HUES64 (cell line): ENCODE data around the gene SLC5A2.
"Not testable (repeated sequence)": the region's sequence is repeated elsewhere in the genome, so short reads cannot be mapped to it uniquely, and the experiment has no call there.

Source experiments
- H3K27ac ChIP-seq: 2 replicates; pipeline ENCODE4 v1.7.0; 2013; ENCODE audit warnings: low read depth, low read length, inconsistent platforms
- H3K27me3 ChIP-seq: 2 replicates; pipeline ENCODE4 v1.6.1; 2013; ENCODE audit warnings: mild to moderate bottlenecking, low read length; ENCODE audit not compliant: insufficient read depth
- H3K36me3 ChIP-seq: 2 replicates; pipeline ENCODE4 v1.6.1; 2013; ENCODE audit warnings: mild to moderate bottlenecking, low read length; ENCODE audit not compliant: insufficient read depth
- H3K4me1 ChIP-seq: 2 replicates; pipeline ENCODE4 v1.6.1; 2013; ENCODE audit warnings: mild to moderate bottlenecking, low read length, moderate library complexity; ENCODE audit not compliant: insufficient read depth
- H3K4me3 ChIP-seq: 2 replicates; pipeline ENCODE4 v1.5.1; 2013; ENCODE audit warnings: mild to moderate bottlenecking, low read length, moderate library complexity
- H3K9ac ChIP-seq: 2 replicates; pipeline ENCODE4 v1.6.1; 2013; ENCODE audit warnings: mild to moderate bottlenecking, low read depth, low read length
- H3K9me3 ChIP-seq: 2 replicates; pipeline ENCODE4 v1.6.1; 2013; ENCODE audit warnings: low read depth, low read length; ENCODE audit not compliant: insufficient read depth
- WGBS: fragments of 150-250, 120-280 bp; methylation state at CpG from one replicate; pipeline ENCODE4 v1.1.7; 2013; ENCODE audit warnings: missing lambda C conversion rate; 5-methylcytosine and 5-hydroxymethylcytosine counted together

Gene SLC5A2

GRCh38 chr16:31535737-31536136, 52.8 kb downstream of the SLC5A2 start:
- H3K9me3 ChIP-seq, result 0 out of 2 replicates have a peak, but pooled peaks cover 8% of the 10 kb centered on the region
- H3K4me3 ChIP-seq, result no peak overlapping the region
- H3K4me1 ChIP-seq, result peaks cover 10% of the 10 kb centered on the region; the same call in 1 of the 2 replicates
- 85% methylated on average over 9 of the region's 9 CpGs for WGBS
- no peak overlapping the region for H3K27ac ChIP-seq
- no peaks in the 10 kb centered on the region for H3K36me3 ChIP-seq
- H3K9ac ChIP-seq, result no peak overlapping the region
- H3K27me3 ChIP-seq, result peaks cover 34% of the 10 kb centered on the region

- Histone ChIP-seq H3K9ac (peak overlapping the region; percentile 14; the same call in 1 of the 2 replicates), H3K36me3 (no peaks in the 10 kb centered on the region), H3K4me1 (peaks cover 10% of the 10 kb centered on the region; the same call in 1 of the 2 replicates), H3K27me3 (peaks cover 29% of the 10 kb centered on the region), H3K4me3 (peak overlapping the region; percentile 57), H3K27ac (no peak overlapping the region), H3K9me3 (0 out of 2 replicates have a peak, but pooled peaks cover 8% of the 10 kb centered on the region)
- 78% methylated on average over 21 of the region's 21 CpGs for WGBS
Measured at GRCh38 chr16:31536804-31537361, 54.0 kb downstream of the SLC5A2 start.

GRCh38 chr16:31537362-31538242, 54.7 kb downstream of the SLC5A2 start:
- WGBS, result 6% methylated on average over 55 of the region's 57 CpGs
- peaks cover 29% of the 10 kb centered on the region for H3K27me3 ChIP-seq
- H3K27ac ChIP-seq, result no peak overlapping the region
- H3K4me1 ChIP-seq, result peaks cover 10% of the 10 kb centered on the region; the same call in 1 of the 2 replicates
- H3K9ac ChIP-seq, result peak overlapping the region; percentile 14; the same call in 1 of the 2 replicates
- H3K9me3 ChIP-seq, result 0 out of 2 replicates have a peak, but pooled peaks cover 8% of the 10 kb centered on the region
- no peaks in the 10 kb centered on the region for H3K36me3 ChIP-seq
- peak overlapping the region; percentile 57 for H3K4me3 ChIP-seq

GRCh38 chr16:31538243-31538598, 55.3 kb downstream of the SLC5A2 start:
- WGBS, result over 99% methylated on average over 5 of the region's 7 CpGs
- H3K4me1 ChIP-seq, result not testable (repeated sequence)
- H3K9me3 ChIP-seq, result 0 out of 2 replicates have a peak, but pooled peaks cover 12% of the 10 kb centered on the region

GRCh38 chr16:31539762-31540161, 56.8 kb downstream of the SLC5A2 start:
- 88% methylated on average over 1 of the region's 4 CpGs for WGBS
- H3K4me3 ChIP-seq, H3K4me1 ChIP-seq, H3K36me3 ChIP-seq, H3K27ac ChIP-seq, H3K9ac ChIP-seq: not testable (repeated sequence)
- Histone ChIP-seq H3K27me3 (peaks cover 29% of the 10 kb centered on the region), H3K9me3 (0 out of 2 replicates have a peak, but pooled peaks cover 20% of the 10 kb centered on the region)

More at GRCh38 chr16:31538243-31538598, 55.3 kb downstream of the SLC5A2 start:
- not testable (repeated sequence) for H3K27ac ChIP-seq, H3K36me3 ChIP-seq, H3K9ac ChIP-seq
- Histone ChIP-seq H3K27me3 (peaks cover 29% of the 10 kb centered on the region), H3K4me3 (peak overlapping the region; percentile 57; the same call in 1 of the 2 replicates)
